Amygdala (tissue), 56 donors: ENCODE data around the gene ADCY5.
A peak's percentile ranks its signal among the peaks of the same experiment; 100 is the strongest.

ENCODE experiments used
- DNase-seq, 56 donors: peaks; one replicate each; lab custom pipeline; 2025; lab: John Stamatoyannopoulos, UW

ADCY5 gene

DNA sequence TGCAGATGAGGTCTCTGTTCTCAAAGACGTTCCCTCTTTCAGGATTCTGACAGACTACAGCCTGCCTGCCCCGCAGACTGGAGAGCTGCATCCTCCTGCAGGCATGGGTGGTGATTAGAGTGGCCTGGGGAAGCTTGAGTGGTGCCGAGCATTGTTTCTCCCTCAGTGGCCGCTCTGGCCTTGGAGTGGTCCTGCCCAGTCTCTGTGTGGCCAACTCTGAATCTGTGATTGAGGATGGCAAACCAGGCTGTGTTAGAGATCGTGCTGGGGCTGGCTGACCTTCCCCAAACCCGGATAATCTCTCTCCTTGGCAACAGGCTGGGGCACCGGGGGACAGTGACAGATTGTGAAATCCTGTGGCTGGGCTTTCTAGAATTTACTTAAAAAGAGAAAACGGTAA is 11.0 kb upstream of the ADCY5 start:
- no peak for DNase-seq

- no peak for DNase-seq
Measured at GRCh38 chr3:123458255-123458654, 9.4 kb upstream of the ADCY5 start.

- no peak for DNase-seq
Measured at GRCh38 chr3:123457841-123458240, 9.0 kb upstream of the ADCY5 start.

GRCh38 chr3:123453675-123454074 is 4.8 kb upstream of the ADCY5 start:
- no peak for DNase-seq

DNA sequence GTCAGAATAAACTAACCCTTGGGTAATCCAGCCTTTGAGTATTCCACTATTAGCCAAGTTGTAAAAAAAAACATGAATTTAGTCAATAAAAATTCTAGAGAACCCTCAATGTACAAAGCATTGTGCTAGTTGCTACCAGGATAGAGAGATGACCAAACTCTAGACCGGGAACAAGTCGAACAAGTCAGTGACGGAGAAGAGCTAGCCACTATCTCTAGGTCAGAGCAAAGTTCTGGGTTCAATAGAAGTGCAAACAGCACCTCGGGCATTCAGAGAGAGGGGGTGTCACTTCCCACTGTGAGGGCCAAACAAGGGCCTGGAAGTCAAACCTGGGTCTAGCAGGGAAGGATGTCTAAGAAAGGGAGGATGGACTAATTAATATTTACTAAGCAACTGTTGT is 2.3 kb upstream of the ADCY5 start:
- no peak for DNase-seq

- DNase-seq = peak in 45 of 56 donors; percentile 21 to 80 (median 64)
Measured at GRCh38 chr3:123449997-123450604, 1.2 kb upstream of the ADCY5 start.

DNA sequence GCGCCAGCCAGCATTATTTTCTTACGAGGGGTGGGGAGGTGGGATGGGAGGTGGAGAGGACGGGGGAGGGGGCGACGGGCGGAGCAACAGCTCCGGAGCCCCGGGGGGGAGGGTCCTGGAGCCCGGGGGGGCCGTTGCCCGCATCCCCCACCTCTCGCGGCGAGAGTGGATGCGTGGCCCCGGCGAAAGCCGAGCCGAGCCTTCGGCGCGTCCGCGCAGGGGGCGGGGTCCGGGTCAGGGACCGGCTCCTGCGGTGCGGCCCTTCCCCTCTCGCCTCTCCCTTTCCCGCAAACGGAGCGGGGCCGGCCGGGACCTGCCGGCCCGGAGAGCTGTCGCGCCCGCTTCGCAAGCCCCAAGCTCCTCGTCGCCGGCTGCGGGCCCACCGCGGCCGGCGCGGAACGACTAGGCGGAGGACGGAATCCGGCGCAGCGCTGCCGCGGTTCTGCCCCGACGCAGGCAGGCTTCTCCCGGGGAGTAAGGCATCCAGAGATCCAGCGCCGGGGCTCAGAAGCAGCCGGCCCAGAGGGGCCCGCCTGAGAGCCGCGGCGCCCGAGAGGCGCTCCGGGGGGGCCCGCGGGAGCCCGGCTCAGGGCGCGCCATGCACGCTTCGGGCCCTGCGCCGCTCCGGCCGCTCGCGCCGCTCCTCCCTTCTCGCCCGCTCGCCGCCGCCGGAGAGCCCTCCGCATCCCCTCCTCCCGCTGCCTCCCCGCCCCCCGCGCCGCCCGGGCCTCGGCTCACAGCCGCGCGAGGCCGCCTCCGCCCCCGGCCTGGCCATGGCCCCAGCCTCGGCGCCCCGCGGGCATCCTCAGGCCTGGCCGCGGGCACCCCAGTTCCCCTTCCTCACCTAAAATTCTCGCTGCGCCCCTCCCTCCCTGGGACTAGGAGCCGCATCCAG is 459 bp upstream of the ADCY5 start:
- DNase-seq = peak in 26 of 56 donors; percentile 35 to 80 (median 66)

DNA sequence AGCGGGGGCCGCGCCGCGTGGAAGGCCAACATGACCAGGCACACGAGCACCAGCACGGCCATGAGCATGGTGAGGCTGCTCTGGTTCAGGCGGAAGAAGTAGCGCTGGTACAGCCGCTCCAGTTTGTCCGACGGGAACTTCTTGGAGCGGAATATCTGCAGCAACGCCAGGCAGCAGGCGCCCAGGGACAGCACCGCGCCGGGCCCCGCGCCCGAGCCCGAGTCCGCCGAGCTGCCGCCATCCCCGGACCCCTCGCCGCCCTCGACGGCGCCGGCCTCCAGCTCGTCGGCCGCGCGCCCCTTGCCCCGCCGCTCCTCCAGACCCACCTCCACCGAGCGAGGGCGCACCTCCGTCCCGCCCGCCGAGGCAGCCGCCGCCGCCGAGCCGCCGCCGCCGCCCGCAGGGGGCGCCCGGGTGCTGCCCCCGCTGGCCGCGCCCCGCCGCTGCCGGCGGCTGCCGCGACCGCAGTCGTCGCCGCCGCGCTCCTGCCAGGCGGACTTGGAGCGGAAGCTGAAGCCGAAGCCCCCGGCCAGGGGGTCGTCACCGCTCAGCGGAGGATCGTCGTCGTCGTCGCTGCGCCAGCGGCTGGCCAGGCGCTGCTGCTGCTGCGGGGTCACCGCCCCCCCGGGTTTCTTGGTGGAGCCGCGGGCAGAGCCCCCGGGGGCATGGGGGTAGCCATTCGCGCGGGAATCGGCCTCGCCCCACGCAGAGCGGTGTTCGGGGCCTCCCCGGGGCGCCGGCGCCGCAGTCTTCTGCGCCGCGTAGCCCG is 957 bp downstream of the ADCY5 start:
- DNase-seq = peak in 2 of 56 donors; percentile 33 to 46

- no peak for DNase-seq
Measured at GRCh38 chr3:123447416-123447748, 1.5 kb downstream of the ADCY5 start.

GRCh38 chr3:123446610-123447109 is 2.2 kb downstream of the ADCY5 start:
- DNase-seq = peak in 1 of 56 donors; percentile 46

GRCh38 chr3:123446210-123446609 is 2.7 kb downstream of the ADCY5 start:
- peak in 1 of 56 donors; percentile 24 for DNase-seq

- DNase-seq = no peak
Measured at GRCh38 chr3:123445702-123446101, 3.2 kb downstream of the ADCY5 start.

DNA sequence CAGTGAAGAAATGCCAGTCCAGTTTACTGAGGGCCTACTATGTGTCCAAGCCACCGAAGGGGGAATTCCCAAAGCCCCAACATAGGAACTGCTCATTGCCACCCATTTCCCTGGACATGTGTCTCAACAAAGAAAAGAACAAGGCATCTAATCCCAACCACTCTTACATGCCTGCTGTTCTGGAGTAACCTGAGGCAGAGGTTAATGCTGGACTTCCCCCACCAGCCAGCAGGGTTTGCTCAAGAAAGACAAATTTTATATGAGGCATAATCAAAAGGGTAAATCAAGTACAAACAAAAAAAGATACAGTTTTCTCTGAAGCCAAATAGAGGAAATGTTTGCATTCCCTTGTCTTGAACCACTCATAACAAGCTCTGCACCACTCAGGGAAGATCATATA is 4.1 kb downstream of the ADCY5 start:
- no peak for DNase-seq

- peak in 26 of 56 donors; percentile 28 to 84 (median 58) for DNase-seq
Measured at GRCh38 chr3:123444023-123444422, 4.9 kb downstream of the ADCY5 start.

DNA sequence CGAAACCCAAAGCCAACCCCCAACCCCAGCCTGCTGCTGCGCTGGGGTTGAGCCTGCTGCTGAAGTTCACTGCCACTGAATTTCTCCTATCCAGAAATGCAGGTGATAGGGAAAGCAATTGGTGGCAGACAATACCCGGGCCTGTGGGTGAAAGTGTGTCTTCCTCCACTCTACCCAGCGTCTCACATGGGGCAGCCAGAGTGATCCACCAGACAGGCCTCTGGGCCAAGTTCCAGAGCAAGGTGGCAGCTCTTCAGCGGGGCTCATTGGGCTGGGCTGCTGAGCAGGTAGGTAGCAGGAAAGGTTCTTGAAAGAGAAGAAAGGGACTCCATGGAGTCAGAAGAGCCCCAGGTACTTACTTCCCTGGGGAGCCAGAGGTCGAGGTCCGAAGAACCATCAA is 6.0 kb downstream of the ADCY5 start:
- DNase-seq = no peak

DNA sequence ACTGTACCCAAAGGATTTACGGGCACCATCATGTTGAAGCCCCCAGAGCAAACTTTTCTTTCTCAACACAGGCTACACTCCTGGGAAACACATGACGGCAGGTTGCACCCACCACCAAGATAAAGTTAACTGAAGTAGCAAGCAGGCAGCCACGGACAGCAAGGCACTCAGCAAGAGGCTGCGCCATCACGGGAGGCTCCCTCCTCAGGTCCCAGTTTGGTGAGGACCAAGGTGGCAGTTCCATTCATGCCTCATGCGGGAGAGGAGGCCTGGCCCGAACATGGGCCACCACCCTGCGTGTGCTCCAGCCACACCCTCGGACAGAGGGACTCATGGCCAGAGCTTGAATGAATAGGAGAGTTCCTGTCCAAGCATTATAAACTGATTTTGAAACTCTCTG is 6.8 kb downstream of the ADCY5 start:
- no peak for DNase-seq

DNA sequence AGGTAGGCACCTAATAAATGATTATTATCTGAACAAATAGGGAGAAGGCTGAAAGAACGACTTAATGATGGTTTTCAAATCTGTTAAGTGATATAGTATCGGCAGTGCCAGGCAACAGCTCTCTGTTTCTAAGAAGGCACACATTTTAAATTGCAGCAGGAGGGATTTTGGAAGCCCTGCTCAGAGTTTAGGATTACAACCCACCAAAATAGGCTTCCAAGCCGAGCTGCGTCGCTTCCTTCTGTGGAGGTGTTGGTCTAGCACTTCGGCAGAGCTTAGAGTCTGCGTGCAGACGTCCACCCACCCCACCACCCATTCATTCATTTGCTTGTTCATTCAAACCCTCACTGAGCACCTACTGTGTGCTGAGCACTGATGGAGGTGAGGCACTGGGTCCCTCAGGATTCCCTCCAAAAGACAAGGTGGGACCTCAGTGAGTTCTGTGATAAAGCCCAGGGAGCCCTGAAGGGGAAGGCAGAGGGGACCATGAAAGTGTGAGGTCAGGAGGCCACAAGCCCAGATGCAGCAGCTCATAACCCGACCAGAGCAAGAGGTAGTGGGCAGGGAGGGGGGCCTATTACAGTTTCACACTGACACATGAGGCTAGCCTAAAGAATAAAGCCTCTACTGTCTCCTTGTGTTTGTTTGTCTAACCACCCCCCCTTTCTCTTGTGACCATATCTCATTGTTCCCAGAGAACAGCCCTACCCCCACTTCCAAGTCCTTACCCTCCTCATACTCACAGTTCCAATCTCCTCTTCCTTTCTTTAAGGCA is 8.9 kb downstream of the ADCY5 start:
- peak in 38 of 56 donors; percentile 33 to 89 (median 63) for DNase-seq

- no peak for DNase-seq
Measured at GRCh38 chr3:123432832-123433523, 15.9 kb downstream of the ADCY5 start.

DNA sequence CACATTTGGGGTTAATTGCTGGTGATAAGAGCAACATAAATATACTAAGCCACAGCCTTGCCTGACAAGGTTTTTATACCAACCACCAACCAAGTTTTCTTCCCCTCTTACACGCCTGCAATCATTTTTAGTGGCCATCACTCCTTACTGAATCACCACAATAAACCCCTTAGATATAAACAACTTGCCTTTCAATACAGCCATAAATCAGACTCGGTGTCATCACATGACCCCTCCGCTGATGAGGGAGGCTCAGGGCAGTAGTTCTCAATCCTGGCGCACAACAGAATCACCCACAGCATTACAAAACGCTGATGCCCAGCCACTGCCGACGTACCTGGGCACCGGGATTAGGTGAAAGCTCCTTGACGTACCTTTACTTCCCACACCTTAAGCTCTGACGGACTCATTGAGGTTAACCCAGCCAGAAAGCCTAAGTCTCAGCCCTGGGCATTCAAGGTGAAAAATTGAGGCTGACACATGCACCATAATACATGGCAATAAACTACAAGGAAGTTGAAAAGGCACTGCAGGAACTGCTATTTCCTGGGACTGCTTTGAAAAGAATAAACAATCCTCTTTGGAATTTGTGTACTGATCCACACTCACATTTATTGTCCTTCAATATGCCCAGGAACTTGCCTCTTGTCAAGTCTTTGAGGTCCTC is 17.1 kb downstream of the ADCY5 start:
- peak in 3 of 56 donors; percentile 25 to 39 (median 35) for DNase-seq
